Mesothelial cell of epicardium (in vitro differentiated cells): ENCODE measurements around the gene DHRS3. TPM values are rescaled to one million over a fixed set of nuclear protein-coding genes. Genes with fewer than 3 reads are reported as not detected.

Experiments used
- DNase-seq, 2 experiments: peaks; one replicate each; pipeline ENCODE4 v3.0.0; 2021; ENCODE audit warnings: low spot score in 2 of 2; ENCODE audit not compliant: unreplicated experiment in 2 of 2
- H3K27ac Mint-ChIP-seq: 2 replicates; pipeline ENCODE4 v1.8.0; 2021; ENCODE audit warnings: mixed read lengths
- H3K27me3 Mint-ChIP-seq: 2 replicates; pipeline ENCODE4 v1.8.0; 2021; ENCODE audit warnings: low read depth, mixed read lengths
- H3K36me3 Mint-ChIP-seq: 2 replicates; pipeline ENCODE4 v1.8.0; 2021; ENCODE audit warnings: mixed read lengths
- H3K4me1 Mint-ChIP-seq: 2 replicates; pipeline ENCODE4 v1.8.0; 2021; ENCODE audit warnings: mixed read lengths
- H3K4me3 Mint-ChIP-seq: 2 replicates; pipeline ENCODE4 v1.8.0; 2021; ENCODE audit warnings: mild to moderate bottlenecking, moderate library complexity, mixed read lengths
- H3K9me3 Mint-ChIP-seq: 2 replicates; pipeline ENCODE4 v1.8.0; 2021; ENCODE audit warnings: mixed read lengths
- total RNA-seq: library from RNA; stranded (reverse); gene quantifications from 3 replicates; pipeline ENCODE4 v1.2.1, GENCODE V29; 2021
- TF ChIP-seq, protein P1 (sequence below): fragments of 200-600 bp; sonication (generic); IDR thresholded peaks from one replicate; pipeline ENCODE4 v1.5.0; 2021; ENCODE audit warnings: antibody characterized with exemption; ENCODE audit not compliant: unreplicated experiment

DHRS3 gene
- total RNA-seq, 1 donor from 2014 or later = 1,086 TPM

- H3K27me3 Mint-ChIP-seq = no peaks in the 10 kb centered on the region
Measured at GRCh38 chr1:12603224-12603623, 14.8 kb downstream of the DHRS3 start.

DNA sequence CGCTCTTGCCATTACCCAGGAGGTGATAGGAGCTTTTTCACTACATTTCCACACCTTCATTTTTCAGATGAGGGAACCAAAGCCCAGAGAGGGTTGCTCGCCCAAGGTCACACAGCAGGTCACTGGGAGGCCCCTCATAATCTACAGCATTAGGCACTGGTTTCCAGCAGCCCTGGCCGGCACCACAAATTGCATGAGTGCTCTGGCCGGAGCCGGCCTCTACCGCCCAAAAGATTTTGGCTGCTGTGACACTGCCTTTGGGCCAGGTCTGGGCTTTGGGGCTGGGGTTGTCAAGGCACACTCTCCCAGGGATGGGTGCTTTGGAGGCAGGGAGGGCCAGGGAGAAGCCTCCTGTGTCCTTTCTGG, 15.4 kb downstream of the DHRS3 start:
- Mint-ChIP-seq H3K4me3 (peak overlapping the region; percentile 33), H3K27ac (peak overlapping the region; percentile 96), H3K36me3 (peaks cover 19% of the 10 kb centered on the region), H3K4me1 (peaks cover 96% of the 10 kb centered on the region), H3K9me3 (no peaks in the 10 kb centered on the region), H3K27me3 (no peaks in the 10 kb centered on the region)
- DNase-seq = no peak
- TF ChIP-seq, protein P1, sequence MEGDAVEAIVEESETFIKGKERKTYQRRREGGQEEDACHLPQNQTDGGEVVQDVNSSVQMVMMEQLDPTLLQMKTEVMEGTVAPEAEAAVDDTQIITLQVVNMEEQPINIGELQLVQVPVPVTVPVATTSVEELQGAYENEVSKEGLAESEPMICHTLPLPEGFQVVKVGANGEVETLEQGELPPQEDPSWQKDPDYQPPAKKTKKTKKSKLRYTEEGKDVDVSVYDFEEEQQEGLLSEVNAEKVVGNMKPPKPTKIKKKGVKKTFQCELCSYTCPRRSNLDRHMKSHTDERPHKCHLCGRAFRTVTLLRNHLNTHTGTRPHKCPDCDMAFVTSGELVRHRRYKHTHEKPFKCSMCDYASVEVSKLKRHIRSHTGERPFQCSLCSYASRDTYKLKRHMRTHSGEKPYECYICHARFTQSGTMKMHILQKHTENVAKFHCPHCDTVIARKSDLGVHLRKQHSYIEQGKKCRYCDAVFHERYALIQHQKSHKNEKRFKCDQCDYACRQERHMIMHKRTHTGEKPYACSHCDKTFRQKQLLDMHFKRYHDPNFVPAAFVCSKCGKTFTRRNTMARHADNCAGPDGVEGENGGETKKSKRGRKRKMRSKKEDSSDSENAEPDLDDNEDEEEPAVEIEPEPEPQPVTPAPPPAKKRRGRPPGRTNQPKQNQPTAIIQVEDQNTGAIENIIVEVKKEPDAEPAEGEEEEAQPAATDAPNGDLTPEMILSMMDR = no peak

More at GRCh38 chr1:12603224-12603623, 14.8 kb downstream of the DHRS3 start:
- Mint-ChIP-seq H3K36me3 (peaks cover 22% of the 10 kb centered on the region), H3K9me3 (no peaks in the 10 kb centered on the region), H3K27ac (peak overlapping the region; percentile 96), H3K4me3 (peak overlapping the region; percentile 33), H3K4me1 (peaks cover 96% of the 10 kb centered on the region)
- no peak for DNase-seq
- TF ChIP-seq, protein P1 = no peak

DNA sequence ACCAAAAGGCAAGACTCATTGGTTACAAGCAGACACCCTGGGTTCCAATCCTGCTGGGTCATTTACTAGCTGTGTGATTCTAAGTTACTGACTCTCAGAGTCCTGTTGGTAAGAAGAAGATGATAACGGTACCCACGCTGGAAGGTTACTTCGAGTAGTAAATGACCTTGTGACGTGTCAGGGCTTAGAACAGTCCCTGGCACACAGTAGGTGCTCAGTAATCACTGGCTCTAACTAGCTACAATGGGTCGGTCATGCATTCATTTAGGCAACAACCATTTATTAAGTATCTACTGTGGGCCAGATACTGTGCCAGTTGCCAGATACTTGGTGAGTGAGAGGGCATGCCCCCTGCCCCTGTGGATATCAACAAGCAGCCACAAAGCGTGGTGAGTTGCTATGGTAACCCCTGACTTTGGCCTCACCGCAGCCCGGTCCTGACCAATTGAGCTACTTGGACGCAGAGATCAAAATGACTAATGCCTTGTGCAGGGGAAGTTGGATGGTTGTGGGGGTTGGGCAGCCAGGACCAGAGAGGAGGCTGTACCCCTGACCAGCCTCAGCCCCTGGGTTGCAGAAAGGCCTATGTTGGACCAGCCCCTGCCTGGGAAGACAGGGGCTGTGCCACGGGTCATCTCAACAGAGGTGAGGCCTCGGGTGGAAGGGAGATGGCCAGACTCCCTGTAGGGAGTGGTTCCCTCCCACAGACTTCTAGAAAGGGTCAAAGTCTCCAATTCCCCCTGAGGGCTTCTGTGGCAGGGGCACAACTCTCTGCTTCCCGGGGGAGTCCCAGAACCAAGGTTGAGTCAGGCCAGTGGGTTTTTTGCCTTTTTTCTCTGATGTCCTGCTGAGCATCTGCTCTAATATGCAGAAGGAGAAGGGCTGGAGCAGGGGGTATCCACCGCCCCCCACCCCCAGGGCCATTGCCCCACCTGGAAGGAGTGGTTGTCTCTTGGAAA, 16.0 kb downstream of the DHRS3 start:
- peaks cover 96% of the 10 kb centered on the region for H3K4me1 Mint-ChIP-seq
- H3K27me3 Mint-ChIP-seq = no peaks in the 10 kb centered on the region
- H3K4me3 Mint-ChIP-seq = peak overlapping the region; percentile 48
- peak overlapping the region; percentile 96 for H3K27ac Mint-ChIP-seq
- TF ChIP-seq, protein P1 = no peak
- H3K36me3 Mint-ChIP-seq = peaks cover 17% of the 10 kb centered on the region
- DNase-seq = no peak
- H3K9me3 Mint-ChIP-seq = no peaks in the 10 kb centered on the region

- Mint-ChIP-seq H3K27ac (peak overlapping the region; percentile 96), H3K4me1 (peaks cover 96% of the 10 kb centered on the region), H3K36me3 (peaks cover 15% of the 10 kb centered on the region), H3K4me3 (peak overlapping the region; percentile 48), H3K9me3 (no peaks in the 10 kb centered on the region), H3K27me3 (no peaks in the 10 kb centered on the region)
- no peak for DNase-seq
- TF ChIP-seq, protein P1 = peak; percentile 54
Measured at GRCh38 chr1:12600880-12601633, 17.0 kb downstream of the DHRS3 start.

DNA sequence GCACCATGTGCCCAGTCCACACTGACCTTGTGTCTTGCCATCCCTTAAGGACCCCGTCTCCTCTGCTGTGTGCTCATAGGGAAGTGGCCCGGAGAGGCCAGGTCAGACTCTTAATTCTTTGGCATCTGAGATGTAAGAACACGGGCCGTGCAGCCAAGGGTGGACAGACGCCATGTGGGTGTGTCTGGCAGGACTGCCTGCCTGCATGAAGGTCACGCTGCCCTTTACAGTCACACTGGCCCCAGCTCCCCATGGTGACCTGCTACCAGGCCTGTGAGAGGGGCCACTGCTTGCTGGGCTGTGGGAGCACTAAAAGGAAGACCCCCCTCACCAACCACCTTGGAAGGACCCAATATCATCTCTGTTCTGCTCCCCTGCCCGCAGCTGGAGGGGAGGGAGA, 17.7 kb downstream of the DHRS3 start:
- Mint-ChIP-seq H3K27ac (peak overlapping the region; percentile 96), H3K4me1 (peaks cover 92% of the 10 kb centered on the region), H3K36me3 (peaks cover 10% of the 10 kb centered on the region), H3K9me3 (no peaks in the 10 kb centered on the region), H3K4me3 (peak overlapping the region; percentile 48), H3K27me3 (no peaks in the 10 kb centered on the region)
- no peak for DNase-seq
- TF ChIP-seq, protein P1 = no peak
